C4-2B (cell line): ENCODE measurements around the gene PODXL.

Source experiments
- CTCF ChIP-seq: fragments of 450-650 bp; conservative IDR thresholded peaks from 2 replicates; pipeline ENCODE4 v1.5.1; 2017; ENCODE audit warnings: mild to moderate bottlenecking
- ZFX ChIP-seq: fragments of 450-650 bp; IDR thresholded peaks from 2 replicates; pipeline ENCODE4 v1.6.1; 2017

- no peak for TF ChIP-seq CTCF
- TF ChIP-seq ZFX = no peak
These were observed 8.1 kb downstream of the PODXL start for GRCh38 chr7:131548371-131548770.
